Uterus (tissue), 4 donors: ENCODE measurements around the gene SLC22A4. TPM values are rescaled to one million over a fixed set of nuclear protein-coding genes. Genes with fewer than 3 reads are reported as not detected.
A peak's percentile ranks its signal among the peaks of the same experiment; 100 is the strongest.

Experiments used
- DNase-seq, 2 donors: peaks; one replicate each; pipeline ENCODE4 v3.0.0-alpha.2; 2019 to 2020
- H3K27ac ChIP-seq, 2 donors: fragments of 200-600 bp; sonication (generic); 1 replicate in 1 of 2; 2 replicates in 1 of 2; pipeline ENCODE4 v1.5.1; 2016 to 2018
- H3K27me3 ChIP-seq, 2 donors: fragments of 200-600 bp; sonication (generic); one replicate each; pipeline ENCODE4 v1.5.1; 2018 to 2019; ENCODE audit warnings: control low read depth in 1 of 2
- H3K36me3 ChIP-seq, 2 donors: fragments of 200-600 bp; sonication (generic); one replicate each; pipeline ENCODE4 v1.5.1; 2019; ENCODE audit warnings: control low read depth in 1 of 2
- H3K4me1 ChIP-seq, 2 donors: fragments of 200-600 bp; sonication (generic); one replicate each; pipeline ENCODE4 v1.5.1; 2018 to 2019; ENCODE audit warnings: control low read depth in 1 of 2
- H3K4me3 ChIP-seq, 2 donors: fragments of 200-600 bp; sonication (generic); 1 replicate in 1 of 2; 2 replicates in 1 of 2; pipeline ENCODE4 v1.5.1; 2018 to 2019; ENCODE audit warnings: mild to moderate bottlenecking in 1 of 2
- H3K9me3 ChIP-seq, 2 donors: fragments of 200-600 bp; sonication (generic); one replicate each; pipeline ENCODE4 v1.5.1; 2019; ENCODE audit warnings: control low read depth in 1 of 2
- POLR2A ChIP-seq, 2 donors: fragments of 450-650 bp; IDR thresholded peaks; one replicate each; pipeline ENCODE4 v1.6.1; 2016; ENCODE audit warnings: antibody characterized with exemption in 2 of 2, mild to moderate bottlenecking in 1 of 2, moderate library complexity in 1 of 2
- intact Hi-C: fragments of 100-400 bp; cut with DNase I; formaldehyde crosslinking; loops from one replicate; pipeline ENCODE4 v1.15.1; 2023; ENCODE audit warnings: low total_unique reads
- total RNA-seq, 4 donors: library from RNA; depleted of rRNA in 3 of 4; stranded (reverse); fragments of >200 nt in 3 of 4; gene quantifications; one replicate each; pipeline versions ENCODE4 v1.1.0 to v1.2.4, GENCODE V29; 2014 to 2023
- TF ChIP-seq, protein P1 (sequence below), 4 experiments: fragments of 200-600 bp in 2 of 4; fragments of 450-650 bp in 2 of 4; sonication (generic) in 2 of 4; IDR thresholded peaks; one replicate each; pipeline ENCODE4 v1.5.1; 2016 to 2019; ENCODE audit warnings: antibody characterized with exemption in 4 of 4, mild to moderate bottlenecking in 2 of 4, moderate library complexity in 1 of 4
- donor health status: DM: yes; HTN: yes; CAD: no.

SLC22A4 gene
- total RNA-seq, 4 donors from 2014 or later, result 0.26 to 4.5 (median 2.3) TPM

DNA sequence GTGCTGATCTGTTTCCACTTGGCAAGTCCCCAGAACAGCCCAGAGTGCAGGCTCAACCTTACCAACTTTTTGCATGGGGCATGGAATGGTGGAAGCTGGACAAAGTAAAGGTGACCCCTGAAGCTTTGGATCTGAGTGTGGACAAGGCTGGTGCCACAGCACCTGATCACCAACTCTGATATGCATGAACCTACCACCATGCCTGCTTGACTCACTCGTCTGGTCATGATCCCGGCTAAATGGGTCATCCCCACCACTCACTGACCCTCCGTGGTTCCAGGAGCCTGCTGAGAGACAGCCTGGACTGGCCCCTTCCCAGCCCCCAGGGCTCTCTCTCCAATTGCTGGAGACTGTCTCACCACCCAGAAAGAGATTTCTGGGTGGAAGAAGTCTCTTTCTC lies 14.4 kb upstream of the SLC22A4 start:
- Histone ChIP-seq H3K9me3 (no peaks in the 10 kb centered on the region), H3K4me1 (no peaks in the 10 kb centered on the region), H3K36me3 (no peaks in the 10 kb centered on the region), H3K27me3 (no peaks in the 10 kb centered on the region), H3K4me3 (no peak overlapping the region), H3K27ac (no peak overlapping the region)
- intact Hi-C loops, result no loop called here
- TF ChIP-seq, protein P1, sequence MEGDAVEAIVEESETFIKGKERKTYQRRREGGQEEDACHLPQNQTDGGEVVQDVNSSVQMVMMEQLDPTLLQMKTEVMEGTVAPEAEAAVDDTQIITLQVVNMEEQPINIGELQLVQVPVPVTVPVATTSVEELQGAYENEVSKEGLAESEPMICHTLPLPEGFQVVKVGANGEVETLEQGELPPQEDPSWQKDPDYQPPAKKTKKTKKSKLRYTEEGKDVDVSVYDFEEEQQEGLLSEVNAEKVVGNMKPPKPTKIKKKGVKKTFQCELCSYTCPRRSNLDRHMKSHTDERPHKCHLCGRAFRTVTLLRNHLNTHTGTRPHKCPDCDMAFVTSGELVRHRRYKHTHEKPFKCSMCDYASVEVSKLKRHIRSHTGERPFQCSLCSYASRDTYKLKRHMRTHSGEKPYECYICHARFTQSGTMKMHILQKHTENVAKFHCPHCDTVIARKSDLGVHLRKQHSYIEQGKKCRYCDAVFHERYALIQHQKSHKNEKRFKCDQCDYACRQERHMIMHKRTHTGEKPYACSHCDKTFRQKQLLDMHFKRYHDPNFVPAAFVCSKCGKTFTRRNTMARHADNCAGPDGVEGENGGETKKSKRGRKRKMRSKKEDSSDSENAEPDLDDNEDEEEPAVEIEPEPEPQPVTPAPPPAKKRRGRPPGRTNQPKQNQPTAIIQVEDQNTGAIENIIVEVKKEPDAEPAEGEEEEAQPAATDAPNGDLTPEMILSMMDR (IDR thresholded peaks at IDR 0.05), result no peak
- TF ChIP-seq POLR2A (IDR thresholded peaks at IDR 0.05), result no peak
- no peak for DNase-seq

DNA sequence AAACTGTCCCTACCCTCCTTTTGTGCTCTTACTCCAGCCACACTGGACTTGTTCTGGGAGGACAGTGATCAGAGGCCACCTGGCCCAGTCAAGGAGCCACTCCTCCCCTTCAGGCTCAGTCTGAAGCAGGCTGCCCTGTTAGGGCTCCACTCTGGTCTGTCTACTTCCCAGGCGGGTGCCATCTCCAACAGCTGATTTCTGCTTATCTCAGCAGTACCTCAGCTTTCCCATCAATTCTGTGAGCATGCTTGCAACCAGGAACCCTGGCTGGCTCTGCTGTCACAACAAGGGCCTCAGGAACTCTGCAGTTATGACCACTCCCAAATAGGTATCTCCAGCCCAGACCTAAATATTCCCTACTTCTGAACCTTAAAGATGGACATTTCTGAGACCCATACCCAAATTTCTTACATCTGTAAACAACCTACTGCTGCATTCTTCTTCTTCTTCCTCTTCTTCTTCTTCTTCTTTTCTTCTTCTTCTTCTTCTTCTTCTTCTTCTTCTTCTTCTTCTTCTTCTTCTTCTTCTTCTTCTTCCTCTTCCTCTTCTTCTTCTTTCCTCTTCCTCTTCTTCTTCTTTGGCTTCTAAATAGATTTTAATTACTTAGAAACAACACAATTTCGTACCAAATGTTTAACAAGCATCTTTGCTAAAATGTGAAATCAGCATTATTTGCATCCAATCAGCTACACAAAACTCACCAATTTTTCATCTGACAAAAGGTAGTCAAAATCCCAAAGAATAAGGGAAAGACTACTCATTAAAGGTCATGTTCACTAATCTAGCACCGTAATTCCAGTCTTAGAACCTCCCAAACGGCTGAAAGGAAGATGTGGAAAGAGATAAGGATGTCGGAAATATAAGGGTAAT lies 13.6 kb upstream of the SLC22A4 start:
- Histone ChIP-seq H3K4me3 (no peak overlapping the region), H3K4me1 (no peaks in the 10 kb centered on the region), H3K9me3 (no peaks in the 10 kb centered on the region), H3K27me3 (no peaks in the 10 kb centered on the region), H3K36me3 (no peaks in the 10 kb centered on the region), H3K27ac (no peak overlapping the region)
- intact Hi-C loops, result no loop called here
- TF ChIP-seq POLR2A (IDR thresholded peaks at IDR 0.05), result no peak
- TF ChIP-seq, protein P1 (IDR thresholded peaks at IDR 0.05), result no peak
- no peak for DNase-seq

DNA sequence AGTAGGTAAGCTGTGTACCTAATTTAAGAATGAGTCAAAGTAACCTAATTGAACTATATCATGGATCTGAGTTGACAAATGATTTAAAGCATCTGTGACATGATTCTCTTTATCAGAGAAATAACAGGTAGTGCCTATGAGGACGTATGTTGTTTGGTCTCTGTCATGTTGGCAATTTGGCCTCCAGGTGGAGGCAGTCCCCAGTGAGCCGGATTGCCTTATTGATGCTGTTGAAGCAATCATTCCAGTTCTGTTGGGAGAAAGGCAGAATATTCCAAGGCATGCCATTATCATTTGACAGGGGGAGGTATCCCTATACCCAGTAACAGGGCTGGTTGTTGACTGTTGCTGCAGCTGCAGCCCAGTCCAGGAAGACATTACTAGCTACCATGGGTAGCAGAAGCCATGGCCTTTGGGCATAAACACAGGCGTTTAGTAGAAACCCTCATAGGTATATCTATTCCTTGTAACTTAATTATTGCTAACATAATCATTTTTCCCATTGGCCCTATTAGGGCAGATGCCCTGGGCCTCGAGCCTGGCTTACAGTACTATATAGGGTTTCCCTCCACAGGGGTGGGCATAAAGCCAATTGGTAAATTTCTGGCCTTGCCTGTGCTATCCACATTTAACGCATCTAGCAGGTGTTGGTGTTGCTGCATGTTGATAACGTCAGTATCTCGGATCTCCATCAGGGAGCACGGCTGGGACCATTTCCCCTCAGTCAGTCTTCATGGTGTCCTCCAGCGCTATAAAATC lies 12.2 kb upstream of the SLC22A4 start:
- H3K27ac ChIP-seq, result no peak overlapping the region
- no peaks in the 10 kb centered on the region for H3K4me1 ChIP-seq
- H3K36me3 ChIP-seq, result no peaks in the 10 kb centered on the region
- DNase-seq, result no peak
- H3K27me3 ChIP-seq, result no peaks in the 10 kb centered on the region
- no peaks in the 10 kb centered on the region for H3K9me3 ChIP-seq
- no peak for TF ChIP-seq POLR2A (IDR thresholded peaks at IDR 0.05)
- TF ChIP-seq, protein P1 (IDR thresholded peaks at IDR 0.05), result no peak
- H3K4me3 ChIP-seq, result no peak overlapping the region
- intact Hi-C loops, result no loop called here

DNA sequence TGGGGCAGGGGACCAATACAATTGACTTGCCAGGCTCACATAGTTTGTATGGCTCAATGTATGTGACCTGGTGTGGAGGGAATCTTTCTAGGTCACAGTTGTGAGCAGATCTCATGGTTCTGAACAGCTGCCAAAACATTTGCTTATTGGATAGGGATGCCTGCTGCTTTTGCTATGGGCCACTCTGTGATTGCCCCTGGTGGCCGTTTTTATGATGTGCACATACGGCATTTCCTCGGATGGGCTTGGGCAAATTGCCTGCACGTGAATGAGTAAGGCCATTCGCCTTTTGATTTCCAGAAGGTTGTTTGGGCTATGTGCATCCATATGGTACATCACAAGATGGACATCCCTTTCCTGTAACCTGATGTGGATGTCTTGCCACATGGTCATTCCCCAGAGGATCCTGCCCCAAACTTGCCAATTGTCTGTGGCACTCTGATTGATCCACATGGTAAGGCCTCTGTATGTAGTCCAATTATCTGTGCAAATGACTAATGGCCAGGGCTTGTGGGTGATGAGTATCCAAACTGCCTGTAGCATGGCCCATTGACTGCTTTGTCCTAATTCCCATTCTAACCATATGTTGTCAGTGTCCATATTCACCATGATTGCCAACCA lies 10.7 kb upstream of the SLC22A4 start:
- TF ChIP-seq, protein P1 (IDR thresholded peaks at IDR 0.05), result peak in 3 of 4 experiments; percentile 16 to 29 (median 17)
- no peak for TF ChIP-seq POLR2A (IDR thresholded peaks at IDR 0.05)
- Histone ChIP-seq H3K36me3 (no peaks in the 10 kb centered on the region), H3K4me3 (no peak overlapping the region), H3K27ac (no peak overlapping the region), H3K9me3 (no peaks in the 10 kb centered on the region), H3K27me3 (no peaks in the 10 kb centered on the region), H3K4me1 (no peaks in the 10 kb centered on the region)
- intact Hi-C loops, result no loop called here
- peak; percentile 29 to 43 for DNase-seq
